Mesenchymal stem cell (in vitro differentiated cells and primary cell): ENCODE data around the gene UFC1.

Source experiments
- DNase-seq: peaks from one replicate; pipeline ENCODE4 v3.0.0-alpha.2; 2013
- H2AFZ ChIP-seq: one replicate; pipeline ENCODE4 v1.6.1; 2013; ENCODE audit warnings: low read depth, mild to moderate bottlenecking, control low read depth, inconsistent platforms, low read length, moderate library complexity
- H2AK5ac ChIP-seq: 2 replicates; pipeline ENCODE4 v1.6.1; 2013; ENCODE audit warnings: low read length, moderate library complexity, mild to moderate bottlenecking, inconsistent platforms; ENCODE audit not compliant: severe bottlenecking
- H2BK120ac ChIP-seq: one replicate; pipeline ENCODE4 v1.6.1; 2013; ENCODE audit warnings: low read depth, mild to moderate bottlenecking, inconsistent platforms, low read length, moderate library complexity
- H2BK12ac ChIP-seq, 2 experiments: one replicate each; pipeline ENCODE4 v1.6.1; 2013; ENCODE audit warnings: inconsistent platforms in 2 of 2, low read length in 2 of 2, mild to moderate bottlenecking in 2 of 2, moderate library complexity in 2 of 2, control low read depth in 1 of 2
- H2BK15ac ChIP-seq: one replicate; pipeline ENCODE4 v1.6.1; 2013; ENCODE audit warnings: mild to moderate bottlenecking, low read depth, inconsistent platforms; ENCODE audit not compliant: poor library complexity, severe bottlenecking
- H2BK5ac ChIP-seq: 2 replicates; pipeline ENCODE4 v1.6.1; 2013; ENCODE audit warnings: low read depth, mild to moderate bottlenecking, low read length, control low read depth, inconsistent platforms; ENCODE audit not compliant: poor library complexity, severe bottlenecking
- H3K14ac ChIP-seq, 2 experiments: one replicate each; pipeline ENCODE4 v1.6.1; 2013; ENCODE audit warnings: inconsistent platforms in 2 of 2, low read length in 2 of 2, control low read depth in 1 of 2, mild to moderate bottlenecking in 1 of 2, moderate library complexity in 1 of 2
- H3K18ac ChIP-seq, 2 experiments: one replicate each; pipeline ENCODE4 v1.6.1; 2013; ENCODE audit warnings: inconsistent platforms in 2 of 2, low read length in 2 of 2, control low read depth in 1 of 2, low read depth in 1 of 2, mild to moderate bottlenecking in 1 of 2
- H3K23ac ChIP-seq, 2 experiments: one replicate each; pipeline ENCODE4 v1.6.1; 2013; ENCODE audit warnings: inconsistent platforms in 2 of 2, low read length in 2 of 2, mild to moderate bottlenecking in 2 of 2, moderate library complexity in 2 of 2, control low read depth in 1 of 2
- H3K27ac ChIP-seq: 2 replicates; pipeline ENCODE4 v1.5.1; 2013; ENCODE audit warnings: mild to moderate bottlenecking, moderate library complexity, low read length, control low read depth, inconsistent platforms; ENCODE audit not compliant: poor library complexity, severe bottlenecking
- H3K27me3 ChIP-seq, 2 experiments: 2 replicates each; pipeline versions ENCODE4 v1.6.1 to v1.7.0; 2013; ENCODE audit warnings: low read length in 2 of 2, mild to moderate bottlenecking in 2 of 2, moderate library complexity in 2 of 2, control low read depth in 1 of 2, inconsistent platforms in 1 of 2; ENCODE audit not compliant: control insufficient read depth in 1 of 2, insufficient read depth in 1 of 2
- H3K36me3 ChIP-seq, 2 experiments: 2 replicates each; pipeline versions ENCODE4 v1.6.1 to v1.7.0; 2013; ENCODE audit warnings: low read length in 2 of 2, control low read depth in 1 of 2, inconsistent platforms in 1 of 2, low read depth in 1 of 2, mild to moderate bottlenecking in 1 of 2; ENCODE audit not compliant: insufficient read depth in 2 of 2, control insufficient read depth in 1 of 2
- H3K4ac ChIP-seq, 2 experiments: one replicate each; pipeline ENCODE4 v1.6.1; 2013; ENCODE audit warnings: inconsistent platforms in 2 of 2, low read length in 2 of 2, mild to moderate bottlenecking in 2 of 2, moderate library complexity in 2 of 2, control low read depth in 1 of 2, low read depth in 1 of 2
- H3K4me1 ChIP-seq: 2 replicates; pipeline ENCODE4 v1.6.1; 2013; ENCODE audit warnings: low read depth, low read length, control low read depth; ENCODE audit not compliant: control insufficient read depth, insufficient read depth
- H3K4me2 ChIP-seq: 2 replicates; pipeline ENCODE4 v1.6.1; 2013; ENCODE audit warnings: low read length, mild to moderate bottlenecking, inconsistent platforms; ENCODE audit not compliant: poor library complexity, severe bottlenecking
- H3K4me3 ChIP-seq, 2 experiments: 2 replicates each; pipeline versions ENCODE4 v1.5.1 to v1.7.0; 2013; ENCODE audit warnings: low read length in 2 of 2, mild to moderate bottlenecking in 2 of 2, control low read depth in 1 of 2, low read depth in 1 of 2; ENCODE audit not compliant: insufficient read depth in 1 of 2
- H3K79me1 ChIP-seq: replicated peaks from 2 replicates; pipeline ENCODE4 v1.6.1; 2013; ENCODE audit warnings: mild to moderate bottlenecking, control low read depth, low read length, inconsistent platforms; ENCODE audit not compliant: poor library complexity, severe bottlenecking
- H3K9ac ChIP-seq: 2 replicates; pipeline ENCODE4 v1.7.0; 2013; ENCODE audit warnings: mild to moderate bottlenecking, low read length, moderate library complexity
- H3K9me3 ChIP-seq: 2 replicates; pipeline ENCODE4 v1.7.0; 2013; ENCODE audit warnings: mild to moderate bottlenecking, low read length; ENCODE audit not compliant: control insufficient read depth
- H4K8ac ChIP-seq: one replicate; pipeline ENCODE4 v1.6.1; 2013; ENCODE audit warnings: inconsistent platforms, mild to moderate bottlenecking, low read length, moderate library complexity
- H4K91ac ChIP-seq: one replicate; pipeline ENCODE4 v1.6.1; 2013; ENCODE audit warnings: mild to moderate bottlenecking, low read length, inconsistent platforms
- WGBS: methylation state at CpG from one replicate; pipeline ENCODE4 v1.1.7; 2013; ENCODE audit warnings: mixed read lengths; 5-methylcytosine and 5-hydroxymethylcytosine counted together

UFC1 gene

DNA sequence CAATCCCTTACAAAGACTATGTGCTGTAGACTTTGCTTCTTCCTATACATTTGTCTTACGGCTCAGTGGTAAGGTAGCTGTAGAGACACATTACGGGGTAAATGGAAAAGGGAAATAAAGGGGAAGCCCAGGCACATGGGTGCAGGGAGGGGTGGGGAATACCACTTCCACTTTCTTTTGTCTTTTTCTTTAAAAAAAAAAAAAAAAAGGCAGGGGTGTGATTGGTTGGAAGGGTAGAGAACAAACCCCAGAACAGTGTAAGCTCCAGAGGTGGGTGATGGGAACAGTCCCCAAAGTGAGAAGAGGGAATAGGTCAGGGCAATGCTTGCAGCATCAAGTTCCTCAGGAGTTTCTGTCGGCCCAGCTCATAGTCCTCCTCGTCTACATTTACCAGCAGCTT lies 31.9 kb upstream of the UFC1 start:
- Histone ChIP-seq H3K27me3 (no peaks in the 10 kb centered on the region), H2BK5ac (no peak overlapping the region), H2BK15ac (no peak overlapping the region), H3K9me3 (no peaks in the 10 kb centered on the region), H3K27ac (no peak overlapping the region), H2BK12ac (no peak overlapping the region), H3K4ac (no peak overlapping the region), H3K4me1 (peaks cover 17% of the 10 kb centered on the region), H2AK5ac (no peak overlapping the region), H3K18ac (no peak overlapping the region), H2BK120ac (no peak overlapping the region), H3K23ac (no peak overlapping the region), H3K14ac (no peak overlapping the region), H2AFZ (no peak overlapping the region), H3K4me3 (no peak overlapping the region), H4K91ac (no peak overlapping the region), H3K9ac (no peak overlapping the region), H4K8ac (no peak overlapping the region), H3K36me3 (peaks cover 47 to 67% of the 10 kb centered on the region in 2 experiments), H3K4me2 (no peak overlapping the region), H3K79me1 (peaks cover 26% of the 10 kb centered on the region)
- over 99% methylated on average over 3 of the region's 4 CpGs for WGBS
- DNase-seq, result no peak

DNA sequence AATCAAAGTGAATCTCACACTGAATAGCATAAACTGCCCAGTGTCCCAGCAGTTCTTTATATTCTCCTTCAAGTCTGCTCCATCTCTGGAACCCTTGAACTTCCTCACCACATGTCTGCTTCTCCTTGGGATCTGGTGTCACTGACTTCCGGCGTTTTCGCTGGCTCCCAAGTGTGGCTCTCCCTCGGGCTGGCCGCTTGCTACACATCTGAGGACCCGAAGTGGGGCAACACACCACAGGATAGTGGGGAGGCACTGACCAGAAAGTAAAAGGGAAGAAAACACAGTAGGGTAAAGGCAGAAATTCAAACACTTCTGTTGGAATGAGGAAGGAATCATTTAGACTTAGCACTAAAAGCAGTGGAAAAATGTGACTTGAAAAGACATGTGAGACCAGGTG lies 30.8 kb upstream of the UFC1 start:
- H4K8ac ChIP-seq, result no peak overlapping the region

DNA sequence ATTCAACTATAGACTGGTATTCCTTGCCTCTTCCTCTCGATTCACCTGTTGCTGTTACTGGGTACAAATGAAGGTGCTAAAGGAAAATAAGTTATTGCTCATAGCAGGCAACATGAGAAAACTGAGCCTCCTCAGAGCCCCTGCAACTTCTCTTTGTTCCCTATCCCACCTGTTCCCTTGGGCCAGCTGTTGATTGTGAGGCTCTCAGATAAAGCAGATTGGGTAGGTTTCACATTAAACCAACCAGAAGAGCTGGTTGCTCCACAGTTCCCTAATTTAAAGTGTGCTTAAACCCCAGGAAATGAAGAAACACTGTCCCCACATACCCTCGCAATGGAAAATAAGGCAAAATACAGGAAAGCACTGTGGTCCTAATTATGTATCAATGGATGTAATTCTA lies 26.1 kb upstream of the UFC1 start:
- no peak overlapping the region for H3K4me3 ChIP-seq

More for the DNA sequence above, 30.8 kb upstream of the UFC1 start:
- Histone ChIP-seq H3K27me3 (no peaks in the 10 kb centered on the region), H3K36me3 (peaks cover 47 to 79% of the 10 kb centered on the region in 2 experiments), H2BK5ac (no peak overlapping the region), H3K9ac (no peak overlapping the region), H4K91ac (no peak overlapping the region), H3K4me1 (peaks cover 15% of the 10 kb centered on the region), H3K4me2 (no peak overlapping the region), H2BK120ac (no peak overlapping the region), H3K14ac (no peak overlapping the region), H3K27ac (no peak overlapping the region), H2AFZ (no peak overlapping the region), H3K9me3 (no peaks in the 10 kb centered on the region), H2BK15ac (no peak overlapping the region), H3K4me3 (no peak overlapping the region), H3K4ac (no peak overlapping the region), H2AK5ac (no peak overlapping the region), H2BK12ac (no peak overlapping the region), H3K18ac (no peak overlapping the region), H3K23ac (no peak overlapping the region), H3K79me1 (peaks cover 27% of the 10 kb centered on the region)
- WGBS, result 94% methylated on average over 6 of the region's 6 CpGs
- DNase-seq, result no peak

DNA sequence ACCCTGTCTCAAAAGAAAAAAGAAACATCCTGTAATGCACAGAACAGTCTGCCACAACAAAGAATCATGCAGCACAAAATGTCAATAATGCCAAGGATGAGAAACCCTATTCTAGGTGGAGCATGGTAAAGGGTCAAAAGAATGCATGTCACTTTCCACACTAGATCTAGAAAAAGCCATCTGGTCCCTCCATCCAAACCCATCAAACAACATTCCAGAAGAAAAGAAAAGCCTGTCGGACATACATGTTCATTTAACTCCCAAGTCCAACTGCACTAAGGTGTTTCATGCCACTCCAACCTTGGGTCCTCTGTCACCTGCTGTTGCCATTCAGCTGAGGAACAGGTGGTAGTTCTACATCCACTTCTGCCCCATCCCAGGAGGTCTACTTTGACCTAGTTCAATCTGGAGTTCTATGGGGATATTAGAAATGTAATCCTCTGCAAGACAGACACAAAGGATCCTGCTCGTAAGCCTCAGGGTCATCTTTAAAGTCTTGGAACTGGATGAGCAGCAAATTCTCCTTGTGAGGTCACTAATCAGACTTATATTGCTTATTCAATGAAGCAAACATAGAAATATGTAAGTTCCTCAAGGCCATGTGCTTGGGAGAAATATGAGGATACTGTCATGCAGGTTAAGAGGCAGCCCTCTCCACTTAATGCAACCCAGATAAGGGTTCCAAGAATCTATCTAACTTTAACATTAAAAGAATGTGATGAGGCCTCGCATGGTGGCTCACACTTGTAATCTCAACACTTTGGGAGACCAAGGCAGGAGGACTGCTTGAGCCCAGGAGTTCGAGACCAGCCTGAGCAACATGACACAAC lies 25.0 kb upstream of the UFC1 start:
- H3K18ac ChIP-seq, result no peak overlapping the region
- H2BK5ac ChIP-seq, result no peak overlapping the region
- H2AFZ ChIP-seq, result no peak overlapping the region
- no peak overlapping the region for H2BK15ac ChIP-seq
- no peak overlapping the region for H4K91ac ChIP-seq
- H3K36me3 ChIP-seq, result peaks cover 15 to 61% of the 10 kb centered on the region in 2 experiments
- H3K9me3 ChIP-seq, result no peaks in the 10 kb centered on the region
- H4K8ac ChIP-seq, result no peak overlapping the region
- H3K4me1 ChIP-seq, result peaks cover 1% of the 10 kb centered on the region
- H3K27ac ChIP-seq, result no peak overlapping the region
- no peak overlapping the region for H3K23ac ChIP-seq
- H3K14ac ChIP-seq, result no peak overlapping the region
- no peak overlapping the region for H3K4me2 ChIP-seq
- no peak overlapping the region for H2BK12ac ChIP-seq
- H3K4ac ChIP-seq, result no peak overlapping the region
- no peaks in the 10 kb centered on the region for H3K27me3 ChIP-seq
- H3K9ac ChIP-seq, result no peak overlapping the region
- no peak overlapping the region for H2BK120ac ChIP-seq
- DNase-seq, result no peak
- WGBS, result 100% methylated on average over 4 of the region's 4 CpGs
- H3K79me1 ChIP-seq, result peaks cover 17% of the 10 kb centered on the region
- H2AK5ac ChIP-seq, result no peak overlapping the region
- no peak overlapping the region for H3K4me3 ChIP-seq

More for the DNA sequence above, 26.1 kb upstream of the UFC1 start:
- H3K18ac ChIP-seq, result no peak overlapping the region
- H2AFZ ChIP-seq, result no peak overlapping the region
- H2BK120ac ChIP-seq, result no peak overlapping the region
- peaks cover 1% of the 10 kb centered on the region for H3K4me1 ChIP-seq
- no peak overlapping the region for H2AK5ac ChIP-seq
- H3K36me3 ChIP-seq, result peaks cover 27 to 71% of the 10 kb centered on the region in 2 experiments
- no peak overlapping the region for H2BK5ac ChIP-seq
- no peak overlapping the region for H3K23ac ChIP-seq
- no peak overlapping the region for H3K27ac ChIP-seq
- no peak overlapping the region for H3K4me2 ChIP-seq
- peaks cover 22% of the 10 kb centered on the region for H3K79me1 ChIP-seq
- 100% methylated on average over 1 of the region's 2 CpGs for WGBS
- no peak overlapping the region for H4K8ac ChIP-seq
- H2BK15ac ChIP-seq, result no peak overlapping the region
- no peak overlapping the region for H3K4ac ChIP-seq
- no peak overlapping the region for H4K91ac ChIP-seq
- H3K14ac ChIP-seq, result no peak overlapping the region
- no peaks in the 10 kb centered on the region for H3K27me3 ChIP-seq
- no peak overlapping the region for H2BK12ac ChIP-seq
- DNase-seq, result no peak
- no peak overlapping the region for H3K9ac ChIP-seq
- no peaks in the 10 kb centered on the region for H3K9me3 ChIP-seq
